T47D (cell line): ENCODE measurements around the gene CELF4.

Source experiments
- DNase-seq, 2 experiments: peaks; one replicate each; pipeline versions ENCODE4 v3.0.0 to v3.0.0-alpha.2; 2011 to 2012; ENCODE audit warnings: low read depth in 1 of 2, low spot score in 1 of 2
- JUND ChIP-seq: IDR thresholded peaks from 2 replicates; pipeline ENCODE4 v1.6.1; 2012; ENCODE audit warnings: low read depth
- in situ Hi-C: cut with HindIII; loops from 2 replicates; pipeline ENCODE4 v1.10.0; 2016; ENCODE audit warnings: low sequenced_read_pairs, low pct_unique_long_range_greater_than_20kb

The CELF4 gene

GRCh38 chr18:37199741-37200140 is 365.9 kb downstream of the CELF4 start:
- DNase-seq = no peak
- TF ChIP-seq JUND = no peak
- in situ Hi-C loops = no loop called here
